Chondrocyte (in vitro differentiated cells): ENCODE data around the gene TACR1. TPM values are rescaled to one million over a fixed set of nuclear protein-coding genes. Genes with fewer than 3 reads are reported as not detected.
A peak's percentile ranks its signal among the peaks of the same experiment; 100 is the strongest.

ENCODE experiments used
- DNase-seq: peaks from one replicate; pipeline ENCODE4 v3.0.0; 2021; ENCODE audit warnings: mixed read lengths, low spot score
- H3K27ac Mint-ChIP-seq: one replicate; pipeline ENCODE4 v1.8.0; 2021; ENCODE audit warnings: mild to moderate bottlenecking, moderate library complexity, mixed read lengths; ENCODE audit not compliant: unreplicated experiment
- H3K27me3 Mint-ChIP-seq: 2 replicates; pipeline ENCODE4 v1.8.0; 2021; ENCODE audit warnings: low read depth, mixed read lengths
- H3K36me3 Mint-ChIP-seq: 2 replicates; pipeline ENCODE4 v1.8.0; 2021; ENCODE audit warnings: low read depth, mixed read lengths
- H3K4me1 Mint-ChIP-seq: 2 replicates; pipeline ENCODE4 v1.8.0; 2021; ENCODE audit warnings: low read depth, mild to moderate bottlenecking, mixed read lengths
- H3K4me3 Mint-ChIP-seq: one replicate; pipeline ENCODE4 v1.8.0; 2021; ENCODE audit warnings: mild to moderate bottlenecking, moderate library complexity, mixed read lengths; ENCODE audit not compliant: unreplicated experiment
- H3K9me3 Mint-ChIP-seq: 2 replicates; pipeline ENCODE4 v1.8.0; 2021; ENCODE audit warnings: low read depth, mixed read lengths
- total RNA-seq: library from RNA; stranded (reverse); gene quantifications from 3 replicates; pipeline ENCODE4 v1.2.1, GENCODE V29; 2021
- TF ChIP-seq, protein P1 (sequence below): fragments of 200-600 bp; sonication (generic); IDR thresholded peaks from 2 replicates; pipeline ENCODE4 v1.5.0; 2021; ENCODE audit warnings: antibody characterized with exemption, mild to moderate bottlenecking, moderate library complexity

Gene TACR1
- total RNA-seq, 1 donor from 2014 or later = not detected

DNA sequence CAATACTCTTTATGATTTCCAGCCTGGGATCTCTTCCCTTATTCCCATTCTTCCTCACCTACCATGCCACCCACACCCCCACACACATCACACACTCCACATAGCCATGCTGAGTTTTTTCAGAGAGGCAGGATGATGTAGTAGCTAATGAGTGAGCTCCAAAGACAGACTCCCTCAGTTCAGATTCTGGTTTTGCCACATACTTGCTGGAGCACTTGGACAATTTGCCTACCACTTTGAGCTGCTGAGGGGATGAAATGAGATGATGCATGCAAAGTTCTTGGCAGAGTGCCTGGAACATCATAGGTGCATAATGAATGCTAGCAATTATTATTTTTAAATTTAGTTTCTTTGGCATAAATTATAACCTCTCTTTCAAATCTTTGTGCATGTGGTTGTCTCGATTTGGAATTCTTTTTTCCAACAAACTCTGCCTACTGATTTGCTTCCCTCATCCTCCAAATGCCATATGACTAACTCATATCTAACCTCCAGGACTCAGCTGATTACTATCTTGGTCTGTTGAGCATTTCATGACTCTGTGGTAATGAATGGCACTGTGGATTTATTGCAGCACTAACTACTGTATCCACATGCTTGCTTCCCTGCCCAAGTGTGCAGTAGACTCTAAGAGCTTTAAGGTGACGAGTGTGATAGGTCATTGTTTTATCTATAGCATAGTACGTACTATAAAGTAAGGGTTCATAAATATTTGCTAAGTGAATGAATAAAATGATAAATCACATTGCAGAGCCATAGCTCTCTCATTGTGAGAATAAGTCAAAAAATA lies 99.1 kb downstream of the TACR1 start:
- Mint-ChIP-seq H3K27ac (no peak overlapping the region), H3K4me1 (peaks cover 6% of the 10 kb centered on the region), H3K27me3 (peaks cover 4% of the 10 kb centered on the region), H3K36me3 (no peaks in the 10 kb centered on the region), H3K9me3 (peaks cover 14% of the 10 kb centered on the region), H3K4me3 (no peak overlapping the region)
- TF ChIP-seq, protein P1, sequence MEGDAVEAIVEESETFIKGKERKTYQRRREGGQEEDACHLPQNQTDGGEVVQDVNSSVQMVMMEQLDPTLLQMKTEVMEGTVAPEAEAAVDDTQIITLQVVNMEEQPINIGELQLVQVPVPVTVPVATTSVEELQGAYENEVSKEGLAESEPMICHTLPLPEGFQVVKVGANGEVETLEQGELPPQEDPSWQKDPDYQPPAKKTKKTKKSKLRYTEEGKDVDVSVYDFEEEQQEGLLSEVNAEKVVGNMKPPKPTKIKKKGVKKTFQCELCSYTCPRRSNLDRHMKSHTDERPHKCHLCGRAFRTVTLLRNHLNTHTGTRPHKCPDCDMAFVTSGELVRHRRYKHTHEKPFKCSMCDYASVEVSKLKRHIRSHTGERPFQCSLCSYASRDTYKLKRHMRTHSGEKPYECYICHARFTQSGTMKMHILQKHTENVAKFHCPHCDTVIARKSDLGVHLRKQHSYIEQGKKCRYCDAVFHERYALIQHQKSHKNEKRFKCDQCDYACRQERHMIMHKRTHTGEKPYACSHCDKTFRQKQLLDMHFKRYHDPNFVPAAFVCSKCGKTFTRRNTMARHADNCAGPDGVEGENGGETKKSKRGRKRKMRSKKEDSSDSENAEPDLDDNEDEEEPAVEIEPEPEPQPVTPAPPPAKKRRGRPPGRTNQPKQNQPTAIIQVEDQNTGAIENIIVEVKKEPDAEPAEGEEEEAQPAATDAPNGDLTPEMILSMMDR = no peak
- DNase-seq = no peak

DNA sequence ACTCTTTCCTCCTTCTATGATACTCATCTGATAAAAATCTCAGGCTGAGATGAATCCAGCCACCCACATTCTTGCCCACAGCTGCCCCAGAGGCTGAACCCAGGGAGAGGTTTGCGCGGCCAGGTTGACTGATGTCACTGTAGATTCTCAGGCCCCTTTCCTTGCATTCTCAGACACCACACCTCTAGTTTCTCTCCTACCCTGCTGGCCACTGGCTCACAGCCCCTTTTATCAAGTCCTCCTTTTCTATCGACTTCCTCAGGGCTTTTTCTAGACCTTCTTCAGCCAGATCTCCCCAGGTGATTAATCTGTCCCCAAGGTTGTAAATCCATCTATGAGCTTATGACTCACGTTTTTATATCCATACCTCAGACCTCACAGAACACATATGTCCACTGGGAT lies 99.8 kb downstream of the TACR1 start:
- Mint-ChIP-seq H3K4me3 (no peak overlapping the region), H3K36me3 (no peaks in the 10 kb centered on the region), H3K27ac (no peak overlapping the region), H3K9me3 (peaks cover 12% of the 10 kb centered on the region), H3K4me1 (peaks cover 6% of the 10 kb centered on the region), H3K27me3 (peaks cover 4% of the 10 kb centered on the region)
- DNase-seq = no peak
- TF ChIP-seq, protein P1 = no peak

DNA sequence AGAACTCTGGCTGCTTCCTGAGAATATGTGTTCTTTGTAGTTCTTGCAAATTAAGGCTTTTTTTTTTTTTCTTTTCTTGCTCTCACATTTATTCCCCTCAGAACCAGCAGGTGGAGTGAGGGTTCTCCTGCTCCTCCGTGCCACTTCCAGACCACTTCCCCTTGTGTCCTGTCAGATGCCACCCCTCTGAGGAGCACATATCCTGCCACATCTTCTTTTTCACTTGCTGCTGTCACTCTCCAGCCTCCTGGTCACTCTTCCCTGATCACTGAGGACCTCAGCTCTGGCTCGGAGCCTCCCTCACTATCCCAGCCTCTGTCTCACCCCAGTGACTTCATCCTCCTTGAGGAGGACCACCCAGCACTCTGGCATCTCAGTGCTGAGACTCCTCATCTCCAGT lies 100.5 kb downstream of the TACR1 start:
- Mint-ChIP-seq H3K4me3 (no peak overlapping the region), H3K4me1 (peaks cover 6% of the 10 kb centered on the region), H3K27ac (no peak overlapping the region), H3K9me3 (peaks cover 8% of the 10 kb centered on the region), H3K36me3 (no peaks in the 10 kb centered on the region), H3K27me3 (peaks cover 7% of the 10 kb centered on the region)
- DNase-seq = no peak
- TF ChIP-seq, protein P1 = peak; percentile 75

DNA sequence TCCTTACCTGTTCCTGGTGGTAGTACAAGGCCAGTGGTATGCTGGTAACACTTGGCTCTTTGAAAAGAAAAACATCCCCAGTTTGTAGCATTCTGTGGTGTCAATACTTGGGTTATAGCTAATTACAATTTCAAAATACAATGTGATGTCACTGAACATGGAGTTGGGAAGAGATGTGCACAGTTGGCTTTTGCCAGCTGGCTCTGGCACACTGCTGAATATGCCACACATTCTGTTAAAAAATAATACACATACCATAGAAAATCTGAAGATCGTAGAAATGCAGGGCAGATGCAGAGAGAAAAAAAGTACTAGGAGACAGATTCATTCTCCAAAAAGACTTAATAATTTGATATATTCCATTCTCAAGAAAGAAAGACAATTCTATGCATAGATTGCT lies 101.5 kb downstream of the TACR1 start:
- DNase-seq = no peak
- H3K27me3 Mint-ChIP-seq = peaks cover 5% of the 10 kb centered on the region
- peaks cover 5% of the 10 kb centered on the region for H3K9me3 Mint-ChIP-seq
- no peaks in the 10 kb centered on the region for H3K36me3 Mint-ChIP-seq
- no peak overlapping the region for H3K27ac Mint-ChIP-seq
- TF ChIP-seq, protein P1 = no peak
- peaks cover 6% of the 10 kb centered on the region for H3K4me1 Mint-ChIP-seq
- H3K4me3 Mint-ChIP-seq = no peak overlapping the region

DNA sequence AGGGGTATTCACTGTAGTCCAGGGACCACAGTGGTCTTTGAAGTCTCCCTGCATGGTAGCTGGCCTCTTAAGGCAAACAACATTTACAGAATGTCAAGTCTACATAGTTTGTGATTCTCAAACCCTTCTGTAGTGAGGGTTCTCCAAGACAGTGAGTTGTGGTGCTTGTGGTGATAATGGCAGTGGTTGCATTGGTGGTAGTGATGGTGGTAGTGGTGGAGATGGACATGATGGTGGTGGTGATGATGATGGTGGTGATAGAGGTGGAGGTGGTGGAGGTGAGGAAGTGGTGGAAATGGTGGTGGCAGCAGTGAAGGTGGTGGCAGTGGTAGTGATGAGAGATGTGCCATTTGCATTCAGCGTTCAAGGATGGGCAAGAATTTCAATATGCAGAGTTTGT lies 104.9 kb downstream of the TACR1 start:
- Mint-ChIP-seq H3K4me3 (no peak overlapping the region), H3K36me3 (no peaks in the 10 kb centered on the region), H3K27ac (no peak overlapping the region), H3K9me3 (no peaks in the 10 kb centered on the region), H3K4me1 (peaks cover 4% of the 10 kb centered on the region), H3K27me3 (peaks cover 7% of the 10 kb centered on the region)
- DNase-seq = no peak
- TF ChIP-seq, protein P1 = no peak
